Esophagus muscularis mucosa (tissue), 3 donors: ENCODE data around the gene EGFL7.

Experiments used
- POLR2A ChIP-seq: fragments of 450-650 bp; IDR thresholded peaks from one replicate; pipeline ENCODE4 v1.6.1; 2017; ENCODE audit warnings: antibody characterized with exemption, moderate library complexity, mild to moderate bottlenecking, low read depth
- TF ChIP-seq, protein P1 (sequence below), 3 experiments: fragments of 200-600 bp in 2 of 3; fragments of 450-650 bp in 1 of 3; sonication (generic) in 2 of 3; IDR thresholded peaks; one replicate each; pipeline ENCODE4 v1.5.1; 2017 to 2019; ENCODE audit warnings: antibody characterized with exemption in 3 of 3, mild to moderate bottlenecking in 2 of 3, moderate library complexity in 1 of 3

DNA sequence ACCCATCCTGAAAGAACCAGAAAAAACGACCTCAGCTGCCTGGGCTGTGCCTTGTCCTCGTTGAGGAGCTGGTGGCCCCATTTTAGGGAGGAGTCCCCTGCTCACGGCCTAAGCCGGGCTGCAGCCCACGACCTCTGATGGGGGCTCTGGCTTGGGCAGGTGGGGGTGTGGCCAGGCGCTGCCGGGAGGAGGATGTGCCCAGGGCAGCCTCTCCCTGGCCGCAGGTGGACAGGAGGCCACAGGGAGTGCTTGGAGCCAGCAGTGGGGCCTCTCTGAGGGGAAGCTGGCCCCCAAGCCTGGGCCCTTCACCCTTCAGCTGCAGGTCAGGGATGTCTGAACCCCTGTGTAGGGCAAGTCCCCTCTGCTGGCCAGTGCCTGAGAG, 52.2 kb downstream of the EGFL7 start:
- no peak for TF ChIP-seq POLR2A
- TF ChIP-seq, protein P1, sequence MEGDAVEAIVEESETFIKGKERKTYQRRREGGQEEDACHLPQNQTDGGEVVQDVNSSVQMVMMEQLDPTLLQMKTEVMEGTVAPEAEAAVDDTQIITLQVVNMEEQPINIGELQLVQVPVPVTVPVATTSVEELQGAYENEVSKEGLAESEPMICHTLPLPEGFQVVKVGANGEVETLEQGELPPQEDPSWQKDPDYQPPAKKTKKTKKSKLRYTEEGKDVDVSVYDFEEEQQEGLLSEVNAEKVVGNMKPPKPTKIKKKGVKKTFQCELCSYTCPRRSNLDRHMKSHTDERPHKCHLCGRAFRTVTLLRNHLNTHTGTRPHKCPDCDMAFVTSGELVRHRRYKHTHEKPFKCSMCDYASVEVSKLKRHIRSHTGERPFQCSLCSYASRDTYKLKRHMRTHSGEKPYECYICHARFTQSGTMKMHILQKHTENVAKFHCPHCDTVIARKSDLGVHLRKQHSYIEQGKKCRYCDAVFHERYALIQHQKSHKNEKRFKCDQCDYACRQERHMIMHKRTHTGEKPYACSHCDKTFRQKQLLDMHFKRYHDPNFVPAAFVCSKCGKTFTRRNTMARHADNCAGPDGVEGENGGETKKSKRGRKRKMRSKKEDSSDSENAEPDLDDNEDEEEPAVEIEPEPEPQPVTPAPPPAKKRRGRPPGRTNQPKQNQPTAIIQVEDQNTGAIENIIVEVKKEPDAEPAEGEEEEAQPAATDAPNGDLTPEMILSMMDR (IDR thresholded peaks at IDR 0.05): no peak
